B cell (primary cell): ENCODE data around the gene SPSB1. TPM values are rescaled to one million over a fixed set of nuclear protein-coding genes. Genes with fewer than 3 reads are reported as not detected.
A peak's percentile ranks its signal among the peaks of the same experiment; 100 is the strongest.

Experiments
- ATAC-seq: fragments of 200-7000 bp; cut with Tn5 transposase; one replicate; pipeline ENCODE4 v1.10.0; 2021; ENCODE audit warnings: low read depth, mild to moderate bottlenecking, moderate number of reproducible peaks, moderate library complexity
- CTCF ChIA-PET: fragments of 350-600 bp; sonication (Branson Sonifier 250); formaldehyde crosslinking; loops from one replicate; lab custom pipeline; 2021; ENCODE audit warnings: antibody characterized with exemption, inconsistent platforms; lab: Charles Lee
- POLR2A ChIA-PET: fragments of 350-600 bp; sonication (Branson Sonifier 250); formaldehyde crosslinking; loops from one replicate; lab custom pipeline; 2021; ENCODE audit warnings: antibody characterized with exemption; lab: Charles Lee
- DNase-seq: peaks from one replicate; pipeline ENCODE4 v3.0.0; 2013
- H2AFZ ChIP-seq: 2 replicates; pipeline ENCODE4 v1.6.1; 2012; ENCODE audit warnings: mild to moderate bottlenecking, low read depth, low read length; ENCODE audit not compliant: insufficient read depth, poor library complexity, severe bottlenecking
- H3K27ac ChIP-seq, 2 donors: 1 replicate in 1 of 2; 2 replicates in 1 of 2; pipeline ENCODE4 v1.5.1; 2012 to 2013; ENCODE audit warnings: low read length in 2 of 2, mild to moderate bottlenecking in 2 of 2, moderate library complexity in 1 of 2
- H3K27me3 ChIP-seq, 4 experiments: fragments of 200-600 bp in 1 of 4; sonication (generic) in 1 of 4; replicated peaks in 1 of 4; 1 replicate in 2 of 4; 2 replicates in 2 of 4; pipeline versions ENCODE4 v1.6.1 to v1.7.0; 2013 to 2016; ENCODE audit warnings: low read length in 3 of 4, mild to moderate bottlenecking in 2 of 4, mixed read lengths in 1 of 4, moderate library complexity in 1 of 4; ENCODE audit not compliant: insufficient read depth in 4 of 4, control insufficient read depth in 3 of 4; ENCODE audit errors: control extremely low read depth in 1 of 4
- H3K36me3 ChIP-seq, 2 experiments: replicated peaks in 1 of 2; 1 replicate in 1 of 2; 2 replicates in 1 of 2; pipeline versions ENCODE4 v1.6.1 to v1.7.1; 2013; ENCODE audit warnings: low read length in 1 of 2; ENCODE audit not compliant: insufficient read depth in 2 of 2, control insufficient read depth in 1 of 2; ENCODE audit errors: control extremely low read depth in 1 of 2, extremely low read depth in 1 of 2
- H3K4me1 ChIP-seq, 2 donors: fragments of 200-600 bp in 1 of 2; sonication (generic) in 1 of 2; 1 replicate in 1 of 2; 2 replicates in 1 of 2; pipeline versions ENCODE4 v1.5.1 to v1.6.1; 2013 to 2017; ENCODE audit warnings: low read length in 2 of 2; ENCODE audit not compliant: control insufficient read depth in 2 of 2, insufficient read depth in 2 of 2
- H3K4me2 ChIP-seq: replicated peaks from 2 replicates; pipeline ENCODE3; 2012; ENCODE audit warnings: mild to moderate bottlenecking, low read depth, low read length; ENCODE audit not compliant: poor library complexity, severe bottlenecking
- H3K4me3 ChIP-seq, 5 experiments: fragments of 200-600 bp in 1 of 5; sonication (generic) in 1 of 5; 1 replicate in 3 of 5; 2 replicates in 2 of 5; pipeline versions ENCODE4 v1.5.1 to v1.7.0; 2011 to 2016; ENCODE audit warnings: low read length in 4 of 5, mild to moderate bottlenecking in 4 of 5, low read depth in 2 of 5, control low read depth in 1 of 5, moderate library complexity in 1 of 5; ENCODE audit not compliant: insufficient read depth in 1 of 5; ENCODE audit errors: control extremely low read depth in 1 of 5, extremely low read depth in 1 of 5
- H3K79me2 ChIP-seq: fragments of 200-600 bp; sonication (generic); one replicate; pipeline ENCODE4 v1.6.0; 2016; ENCODE audit warnings: low read length; ENCODE audit not compliant: control insufficient read depth, insufficient read depth
- H3K9ac ChIP-seq: fragments of 200-600 bp; sonication (generic); 2 replicates; pipeline ENCODE4 v1.6.1; 2017; ENCODE audit warnings: mild to moderate bottlenecking, low read length, moderate library complexity
- H3K9me3 ChIP-seq, 3 donors: one replicate each; pipeline versions ENCODE4 v1.6.1 to v1.7.1; 2013; ENCODE audit warnings: low read length in 2 of 3; ENCODE audit not compliant: control insufficient read depth in 2 of 3, insufficient read depth in 1 of 3; ENCODE audit errors: control extremely low read depth in 1 of 3
- H4K20me1 ChIP-seq: 2 replicates; pipeline ENCODE4 v1.6.0; 2012; ENCODE audit warnings: mild to moderate bottlenecking, low read length; ENCODE audit not compliant: insufficient read depth, control insufficient read depth, poor library complexity, severe bottlenecking
- H3K27ac Mint-ChIP-seq: one replicate; pipeline ENCODE4 v1.8.0; 2021; ENCODE audit warnings: mixed read lengths
- H3K27me3 Mint-ChIP-seq: one replicate; pipeline ENCODE4 v1.8.0; 2021; ENCODE audit warnings: mixed read lengths
- H3K4me1 Mint-ChIP-seq: one replicate; pipeline ENCODE4 v1.8.0; 2021; ENCODE audit warnings: mixed read lengths
- H3K4me3 Mint-ChIP-seq: one replicate; pipeline ENCODE4 v1.8.0; 2021; ENCODE audit warnings: mixed read lengths
- H3K9me3 Mint-ChIP-seq: one replicate; pipeline ENCODE4 v1.8.0; 2022; ENCODE audit warnings: mixed read lengths; ENCODE audit not compliant: insufficient read depth
- CTCF ChIP-seq: fragments of 200-600 bp; IDR thresholded peaks from one replicate; pipeline ENCODE4 v1.8.0; 2022; ENCODE audit warnings: antibody characterized with exemption, mild to moderate bottlenecking
- EZH2 ChIP-seq: IDR thresholded peaks from 2 replicates; pipeline ENCODE4 v1.6.1; 2012; ENCODE audit warnings: borderline replicate concordance, low read depth, mild to moderate bottlenecking, moderate library complexity, low read length; ENCODE audit not compliant: insufficient read depth, poor library complexity, severe bottlenecking
- WGBS: methylation state at CpG from one replicate; pipeline ENCODE4 v1.1.5; 2013; ENCODE audit warnings: missing lambda C conversion rate; ENCODE audit not compliant: insufficient coverage; 5-methylcytosine and 5-hydroxymethylcytosine counted together
- intact Hi-C: fragments of 100-400 bp; cut with micrococcal nuclease; formaldehyde crosslinking; loops from one replicate; pipeline ENCODE4 v1.10.0; 2022
- polyA plus RNA-seq: library from polyadenylated mRNA; depleted of rRNA; stranded (reverse); fragments of >200 nt; gene quantifications from 2 replicates; pipeline ENCODE4 v1.2.3, GENCODE V29; 2012
- total RNA-seq, 2 donors: library from RNA; stranded (reverse); fragments of 120-200 nt in 1 of 2; gene quantifications; 1 replicate in 1 of 2; 2 replicates in 1 of 2; pipeline versions ENCODE4 v1.2.3 to v1.2.4, GENCODE V29; 2013 to 2022

Gene SPSB1
- total and polyA plus RNA-seq, 2 donors (not counting 1 experiment from before 2014, with no cell fraction given), result 1.7 to 9.4 TPM

GRCh38 chr1:9293533-9294404 lies 1.1 kb downstream of the SPSB1 start:
- no peaks in the 10 kb centered on the region for H3K27me3 Mint-ChIP-seq
- ATAC-seq (peak; percentile 18), DNase-seq (peak; percentile 60)
- ChIA-PET CTCF (no interaction called here), POLR2A (no interaction called here)
- Histone ChIP-seq H3K36me3 (no peaks in the 10 kb centered on the region), H3K4me1 (peaks cover 6 to 23% of the 10 kb centered on the region in 2 donors), H3K79me2 (peaks cover 48% of the 10 kb centered on the region), H3K4me3 (peak overlapping the region; percentile 41 to 70 (median 59)), H3K9ac (peak overlapping the region; percentile 67), H4K20me1 (peaks cover 6% of the 10 kb centered on the region), H3K27me3 (no peaks in the 10 kb centered on the region), H3K4me2 (peak overlapping the region; percentile 88), H3K27ac (peak overlapping the region in 1 of 2 donors; percentile 47), H3K9me3 (peaks cover 0 to 1% (median 0%) of the 10 kb centered on the region in 3 donors), H2AFZ (peak overlapping the region; percentile 64)
- TF ChIP-seq EZH2 (no peak), CTCF (no peak)
- no peak overlapping the region for H3K27ac Mint-ChIP-seq
- peaks cover 7% of the 10 kb centered on the region for H3K4me1 Mint-ChIP-seq
- H3K4me3 Mint-ChIP-seq, result no peak overlapping the region
- peaks cover 2% of the 10 kb centered on the region for H3K9me3 Mint-ChIP-seq
- WGBS, result 8% methylated on average over 41 of the region's 41 CpGs
- intact Hi-C loops, result loop anchor here (1.0 to 5.0 kb wide), 4 partner anchors 69 to 166 kb away; partner anchors contain the start of gene GPR157

- CTCF ChIA-PET, result no interaction called here
- H3K4me3 ChIP-seq, result peak overlapping the region in 1 of 5 experiments; percentile 64
These were observed 1.7 kb downstream of the SPSB1 start for GRCh38 chr1:9294405-9294773.

More at GRCh38 chr1:9294405-9294773, 1.7 kb downstream of the SPSB1 start:
- intact Hi-C loops, result loop anchor here (5.0 kb wide), 2 partner anchors 118 to 167 kb away; partner anchors contain the start of gene GPR157
- peaks cover 48% of the 10 kb centered on the region for H3K79me2 ChIP-seq
- peak overlapping the region; percentile 88 for H3K4me2 ChIP-seq
- H3K4me1 ChIP-seq, result peaks cover 6 to 23% of the 10 kb centered on the region in 2 donors
- Mint-ChIP-seq H3K4me1 (peaks cover 7% of the 10 kb centered on the region), H3K27me3 (no peaks in the 10 kb centered on the region), H3K27ac (no peak overlapping the region), H3K4me3 (no peak overlapping the region), H3K9me3 (no peaks in the 10 kb centered on the region)
- no peak for DNase-seq
- H4K20me1 ChIP-seq, result peaks cover 6% of the 10 kb centered on the region
- POLR2A ChIA-PET, result no interaction called here
- H3K9me3 ChIP-seq, result no peaks in the 10 kb centered on the region
- no CpG with 5 or more reads among the region's 6 CpGs for WGBS
- TF ChIP-seq CTCF (no peak), EZH2 (no peak)
- no peaks in the 10 kb centered on the region for H3K27me3 ChIP-seq
- H2AFZ ChIP-seq, result no peak overlapping the region
- no peak overlapping the region for H3K9ac ChIP-seq
- no peaks in the 10 kb centered on the region for H3K36me3 ChIP-seq
- no peak for ATAC-seq
- no peak overlapping the region for H3K27ac ChIP-seq
